ENCODE measurements around the gene SLC4A8.

SLC4A8 gene

DNA sequence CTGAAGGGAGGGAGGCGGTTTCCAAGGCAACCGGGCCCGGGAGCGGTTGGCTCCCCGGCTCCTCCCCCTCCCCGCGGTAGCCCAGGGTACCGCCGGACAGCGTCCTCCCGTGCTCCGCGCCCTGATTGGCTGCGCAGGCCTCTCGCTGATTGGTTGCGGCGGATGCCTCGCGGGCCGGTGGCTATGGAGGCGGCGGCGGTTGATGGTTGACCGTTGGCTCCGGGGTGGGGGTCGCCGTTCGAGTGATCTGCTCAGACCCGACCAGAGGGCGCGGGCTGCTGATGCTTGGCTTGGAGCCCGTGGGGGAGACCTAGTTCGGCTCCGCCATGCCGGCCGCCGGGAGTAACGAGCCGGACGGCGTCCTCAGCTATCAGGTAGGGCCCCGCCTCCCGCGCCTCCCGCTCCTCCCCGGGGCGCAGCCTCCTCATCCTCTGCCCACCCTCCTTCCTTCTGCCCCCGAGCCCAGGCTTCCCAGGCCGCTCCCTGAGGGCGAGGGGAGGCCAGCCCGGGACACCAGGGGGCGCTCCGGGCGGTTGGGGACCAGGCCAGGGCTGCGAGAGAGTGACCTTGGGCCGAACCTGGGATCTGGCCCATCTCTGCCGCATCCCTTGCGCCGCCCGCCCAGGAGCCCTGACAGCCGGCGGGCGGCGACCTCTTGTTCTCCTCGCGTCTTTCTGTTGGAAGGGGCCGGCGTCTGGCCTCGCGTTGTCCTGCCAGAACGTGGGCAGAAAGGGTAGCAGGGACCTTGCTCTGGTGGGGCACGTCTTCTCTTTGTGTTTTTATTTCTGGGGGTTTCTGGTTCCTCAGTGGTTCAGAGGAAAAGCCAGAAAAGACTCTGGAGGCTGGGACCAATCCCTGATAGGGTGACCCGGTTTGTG is at the start of gene SLC4A8:
Gene SLC4A8 (plus strand): TSS at position 170 of the 878 bp plus-strand sequence. CDS start 157 bp downstream, at position 327.
- DNase-seq (ENCODE audit: low spot score) = peak; percentile 99

DNA sequence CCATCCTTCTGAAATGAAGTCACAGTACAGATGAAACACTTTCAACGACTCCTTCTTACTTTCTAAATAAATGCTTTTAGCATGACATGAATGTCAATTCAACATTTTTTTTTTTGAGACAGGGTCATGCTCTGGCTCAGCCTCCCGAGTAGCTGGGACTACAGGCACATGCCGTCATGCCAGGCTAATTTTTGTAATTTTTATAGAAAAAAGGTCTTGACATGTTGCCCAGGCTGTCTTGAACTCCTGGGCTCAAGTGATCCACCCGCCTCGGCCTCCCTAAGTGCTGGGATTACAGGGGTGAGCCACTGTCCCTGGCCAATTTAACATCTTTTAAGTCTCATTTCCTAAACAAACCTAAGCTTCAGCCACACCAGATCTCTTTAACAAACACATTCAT is 49.8 kb upstream of the SLC4A8 start:
- DNase-seq (ENCODE audit: low spot score) = no peak

DNA sequence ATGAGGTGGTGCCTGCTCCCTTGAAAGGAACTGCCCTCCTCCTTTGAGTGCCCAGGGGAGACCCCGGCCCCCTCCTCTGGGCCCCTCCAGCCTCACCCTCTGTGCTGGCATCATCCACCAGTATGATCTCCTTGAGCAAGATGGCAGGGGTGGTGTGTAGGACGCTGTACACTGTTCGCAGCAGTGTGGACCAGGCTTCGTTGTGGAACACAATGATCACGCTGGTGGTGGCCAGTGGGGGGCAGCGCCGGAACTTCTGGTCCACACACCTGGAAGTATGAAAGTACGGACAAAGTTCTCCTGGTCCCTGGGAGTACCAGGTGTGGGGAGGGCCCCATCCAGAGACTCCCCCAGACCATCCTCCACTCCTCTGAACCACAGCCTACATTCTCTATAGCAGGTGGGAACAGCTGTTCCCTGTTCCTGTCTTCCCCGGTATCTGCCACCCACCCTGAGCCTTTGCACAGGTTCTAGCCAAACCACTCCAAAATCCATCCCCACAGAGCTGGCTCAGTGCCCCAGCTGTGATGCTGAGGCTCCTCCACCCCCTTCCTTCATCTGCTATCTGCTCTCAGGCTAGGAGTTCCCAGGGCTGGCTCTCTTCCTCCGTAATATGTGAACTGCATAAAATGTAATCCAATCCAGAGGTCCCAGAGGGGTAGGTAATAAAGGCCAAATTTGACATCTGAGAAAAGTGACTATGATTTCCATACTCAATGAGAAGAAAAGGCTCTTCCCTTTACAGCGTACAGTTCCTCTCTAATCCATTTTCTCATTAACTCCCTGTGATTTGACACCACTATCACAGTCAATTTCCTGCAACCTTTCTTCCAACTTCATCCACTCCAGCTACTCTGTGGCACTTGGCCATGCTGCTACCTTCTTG is 47.3 kb upstream of the SLC4A8 start:
- DNase-seq (ENCODE audit: low spot score) = no peak

DNA sequence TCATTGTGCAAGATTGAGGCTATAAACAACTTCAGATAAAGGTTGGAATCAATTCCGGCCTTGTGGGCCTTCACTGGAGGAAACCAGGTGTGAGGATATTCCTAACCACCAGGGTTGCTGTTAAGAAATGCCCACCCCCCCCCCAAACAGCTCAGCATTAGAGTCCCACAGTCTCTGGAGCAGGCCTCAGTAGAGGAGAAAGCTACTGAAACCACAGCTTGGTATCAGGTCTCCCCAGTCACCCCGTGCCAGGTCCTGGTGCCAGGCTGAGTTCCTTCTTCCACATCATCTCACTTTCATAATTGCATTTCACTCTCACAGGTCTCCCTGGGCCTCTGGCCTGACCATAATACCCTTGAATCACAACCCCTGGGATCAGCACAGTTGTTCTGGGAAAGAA is 45.9 kb upstream of the SLC4A8 start:
- DNase-seq (ENCODE audit: low spot score) = no peak

DNA sequence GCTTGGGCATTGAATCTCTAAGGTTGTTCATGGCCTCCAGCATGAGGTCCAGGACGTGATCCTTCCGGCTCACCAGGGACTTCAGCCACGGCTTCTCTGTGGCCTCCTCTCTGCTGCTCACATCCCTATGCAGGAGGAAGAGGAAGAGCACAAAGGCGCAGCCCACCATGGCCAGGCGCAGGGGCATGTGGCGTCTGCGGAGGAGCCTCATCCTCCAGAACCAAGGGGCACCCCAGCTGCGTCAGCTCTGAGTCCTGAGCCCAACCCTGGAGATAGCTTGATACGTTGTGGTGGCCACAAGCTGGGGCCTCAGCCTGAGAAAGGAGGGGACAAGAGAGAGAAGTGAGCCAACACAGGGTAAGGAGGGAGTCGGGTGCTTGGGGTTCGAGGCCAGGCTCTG is 45.1 kb upstream of the SLC4A8 start:
- no peak for DNase-seq (ENCODE audit: low spot score)

DNA sequence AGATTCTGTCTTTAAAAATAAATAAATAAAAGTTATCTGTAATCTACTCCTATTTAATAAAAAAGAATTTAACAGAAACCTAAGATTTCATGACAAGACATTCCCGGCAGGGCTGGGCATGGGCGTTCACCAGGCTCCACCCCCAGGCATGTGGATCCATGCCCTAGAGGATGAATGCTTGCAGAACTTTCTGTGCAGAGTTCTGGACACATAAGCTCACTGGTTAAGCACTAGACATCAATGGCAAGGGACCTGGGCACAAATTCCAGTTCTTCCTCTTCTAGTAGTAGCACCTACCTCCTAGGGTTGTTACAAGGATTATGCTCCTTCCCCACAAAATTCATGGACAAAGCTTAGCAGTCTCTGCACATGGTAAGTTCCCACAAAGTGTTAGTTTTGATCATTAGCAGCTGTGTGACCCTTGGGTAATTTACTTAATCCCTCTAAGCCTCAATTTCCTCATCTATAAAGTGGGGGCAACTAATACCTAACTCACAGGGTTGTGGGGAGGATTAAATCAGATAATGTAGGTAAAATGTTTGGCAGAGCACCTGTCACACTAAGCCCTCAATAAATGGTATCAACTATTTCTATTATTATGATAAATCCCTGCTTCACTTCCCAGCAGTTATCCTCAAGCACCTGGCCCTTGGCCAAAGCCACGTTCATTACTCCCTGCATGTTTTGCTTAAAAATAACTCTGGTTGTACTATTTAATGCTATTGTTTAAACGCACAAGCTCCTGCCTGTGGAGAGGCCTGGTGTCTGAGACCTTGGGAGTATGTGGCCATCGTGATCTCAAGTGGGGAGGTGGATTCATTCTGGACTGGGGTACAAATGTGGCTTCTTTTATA is 43.2 kb upstream of the SLC4A8 start:
- DNase-seq (ENCODE audit: low spot score) = peak; percentile 77

DNA sequence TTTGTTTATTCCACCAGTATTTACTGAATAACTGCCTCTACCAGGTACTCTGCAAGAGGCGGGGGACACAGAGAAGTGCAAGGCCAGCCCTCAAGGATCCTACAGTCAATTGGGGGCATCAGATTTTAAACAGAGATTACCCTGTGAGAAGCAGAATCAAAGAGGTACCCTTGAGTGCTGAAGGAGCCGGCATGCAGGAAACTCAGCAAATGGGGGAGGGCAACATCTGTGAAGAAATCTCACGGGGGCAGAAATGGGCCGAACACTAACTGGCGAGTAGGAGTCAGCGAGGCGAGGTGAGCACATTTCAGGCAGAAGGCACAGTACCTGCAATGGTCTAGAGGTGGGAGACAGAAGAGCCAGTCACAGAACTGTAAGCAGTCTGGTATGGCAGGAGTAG is 42.5 kb upstream of the SLC4A8 start:
- no peak for DNase-seq (ENCODE audit: low spot score)

DNA sequence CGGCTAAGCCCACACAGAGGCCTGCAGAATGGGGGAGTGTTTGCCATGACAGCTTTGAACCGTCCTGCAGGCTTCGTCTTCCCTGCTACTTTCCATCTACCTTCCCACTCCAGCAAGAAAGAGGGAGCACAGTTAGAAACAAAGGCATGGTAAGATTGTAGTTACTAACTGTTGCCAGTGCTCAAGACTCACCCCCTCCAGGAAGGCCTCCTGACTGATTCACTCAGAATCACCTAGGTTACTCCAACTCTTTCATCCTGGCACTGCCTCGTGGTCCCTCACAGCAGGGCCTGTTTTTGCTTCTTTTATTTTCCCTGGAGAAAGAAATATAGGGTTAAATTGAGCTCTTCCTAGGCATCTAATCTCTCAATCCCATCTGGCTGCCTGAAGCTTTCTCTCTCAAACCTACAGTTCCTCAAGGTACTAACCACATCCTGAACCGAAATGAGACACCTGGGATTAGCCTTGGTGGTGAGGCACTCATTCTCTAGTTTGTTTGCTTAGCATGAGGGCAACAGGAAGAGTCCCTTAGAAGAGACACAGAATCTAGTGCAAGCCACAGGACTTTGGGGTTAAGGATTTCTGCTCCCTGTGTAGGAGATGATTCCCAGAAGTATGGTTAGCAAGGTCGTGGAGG is 41.2 kb upstream of the SLC4A8 start:
- DNase-seq (ENCODE audit: low spot score) = no peak

DNA sequence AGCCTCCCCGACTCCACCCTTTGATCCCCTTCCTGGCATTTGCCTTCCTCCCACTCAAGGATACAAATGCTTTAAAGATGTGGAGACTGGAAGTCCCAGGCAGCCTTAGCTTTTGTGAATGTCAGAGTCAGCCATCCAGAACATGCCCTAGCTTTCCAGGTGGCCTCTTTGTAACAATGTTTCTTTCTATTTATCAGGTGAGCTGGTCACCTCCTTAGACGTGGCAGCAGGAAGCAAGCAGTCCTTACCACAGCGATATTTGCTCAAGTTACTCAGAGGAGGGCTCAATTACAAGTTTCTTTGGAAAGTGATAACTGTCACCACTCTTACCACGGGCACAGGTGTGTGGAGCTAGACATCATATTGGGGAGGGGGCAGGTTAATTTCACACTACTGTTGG is 38.3 kb upstream of the SLC4A8 start:
- DNase-seq (ENCODE audit: low spot score) = no peak

DNA sequence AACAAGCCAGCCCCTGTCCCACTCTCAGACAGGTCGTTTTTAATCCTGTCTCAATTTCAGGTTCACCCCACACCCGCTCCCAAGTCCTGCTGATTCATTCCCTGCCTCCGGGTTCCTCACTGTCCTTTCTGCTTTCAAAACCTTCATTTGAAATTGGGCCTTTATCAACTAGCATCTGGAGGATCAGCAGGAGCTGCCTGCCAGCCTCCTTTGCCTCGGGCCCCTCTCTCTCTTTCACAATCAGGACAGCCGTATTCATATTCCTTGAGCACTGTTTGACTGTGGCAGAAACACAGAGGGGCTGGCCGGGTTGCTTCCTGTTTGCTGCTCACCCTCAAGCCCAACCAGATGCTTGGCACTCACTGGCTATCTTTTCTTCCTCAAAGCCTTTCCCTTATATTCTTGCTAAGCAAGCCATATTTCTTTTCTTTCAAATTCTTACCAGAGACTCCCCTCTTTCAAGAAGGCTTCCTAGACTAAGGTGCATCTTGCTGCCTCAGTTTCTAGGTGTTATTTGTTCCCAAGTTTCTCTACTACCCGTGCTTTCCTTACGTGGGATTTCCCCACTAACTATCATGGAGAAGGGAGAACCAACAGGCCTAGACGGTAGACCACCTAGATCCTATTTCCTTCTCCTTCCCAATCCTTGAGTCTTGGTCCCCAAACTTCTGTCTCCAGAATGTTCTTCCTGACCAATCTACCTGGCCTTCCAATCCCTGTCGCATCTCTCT is 36.4 kb upstream of the SLC4A8 start:
- DNase-seq (ENCODE audit: low spot score) = peak; percentile 74

DNA sequence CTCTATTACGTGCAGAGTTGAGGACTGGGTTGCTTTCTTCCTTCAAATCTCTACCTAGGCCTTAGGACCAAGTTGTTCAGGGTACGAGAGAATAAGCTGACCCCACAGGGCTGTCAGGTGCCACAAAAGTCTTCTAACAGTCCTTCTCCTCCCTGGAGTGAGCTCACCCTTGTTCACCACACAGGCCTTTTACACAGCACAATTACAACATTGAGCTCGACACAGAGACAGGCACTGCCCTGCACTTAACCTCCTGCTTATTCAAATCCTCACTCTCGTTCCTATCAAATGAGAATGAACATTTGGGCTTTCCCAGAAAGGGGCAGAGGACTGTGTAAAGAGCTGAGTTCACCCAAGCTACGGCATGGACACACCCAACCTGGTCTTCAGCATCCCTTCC is 35.8 kb upstream of the SLC4A8 start:
- no peak for DNase-seq (ENCODE audit: low spot score)

DNA sequence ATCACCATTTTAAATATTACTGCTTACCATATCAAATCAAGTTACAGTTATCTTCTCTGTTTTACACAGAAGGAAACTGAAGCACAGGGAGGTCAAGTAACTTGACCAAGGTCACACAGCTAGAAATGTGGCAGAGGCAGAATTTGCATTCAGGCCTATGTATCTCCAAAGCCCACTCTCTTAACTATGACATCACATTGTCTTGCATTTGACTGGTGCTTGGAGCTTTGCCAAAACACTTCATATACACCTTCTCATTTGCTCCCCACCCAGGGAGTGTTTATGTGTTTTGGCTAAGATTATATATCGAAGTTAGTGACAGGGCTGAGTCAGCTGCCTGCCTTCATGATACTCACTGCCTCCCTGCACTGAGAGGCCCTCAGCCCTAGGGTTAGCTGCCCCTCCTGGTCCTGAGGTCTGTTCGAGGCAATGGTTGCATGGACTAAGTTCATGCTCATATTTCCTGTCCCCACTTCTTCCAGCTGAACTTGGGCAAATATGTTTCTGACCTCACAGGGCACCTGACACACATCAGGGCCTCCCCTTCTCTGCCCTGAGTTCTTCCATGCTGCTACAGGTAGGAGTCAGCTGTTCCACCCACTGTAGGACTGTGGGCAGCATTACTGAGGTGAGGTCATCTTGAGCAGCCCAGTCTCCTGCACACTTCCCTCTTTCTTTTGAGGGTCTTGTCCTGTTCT is 35.2 kb upstream of the SLC4A8 start:
- no peak for DNase-seq (ENCODE audit: low spot score)

DNA sequence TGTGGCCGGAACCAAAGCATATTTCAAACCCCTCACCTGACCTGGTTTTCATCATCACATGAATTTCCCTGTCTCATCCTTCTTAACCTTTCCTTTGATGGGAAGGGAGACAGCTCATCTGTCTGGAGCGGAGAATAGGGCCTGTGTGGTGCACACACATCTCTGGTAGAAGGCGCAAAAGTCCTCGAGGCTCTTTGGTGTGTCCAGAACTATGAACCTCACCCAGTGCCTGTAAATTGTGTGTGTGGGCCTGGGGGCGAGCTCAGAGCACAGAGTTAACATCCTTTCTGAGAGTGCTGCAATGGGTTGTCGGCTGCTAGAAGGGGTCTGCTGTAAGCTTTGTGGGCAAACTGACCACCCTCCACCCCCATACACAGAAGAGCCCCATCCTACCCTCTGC is 34.2 kb upstream of the SLC4A8 start:
- no peak for DNase-seq (ENCODE audit: low spot score)

DNA sequence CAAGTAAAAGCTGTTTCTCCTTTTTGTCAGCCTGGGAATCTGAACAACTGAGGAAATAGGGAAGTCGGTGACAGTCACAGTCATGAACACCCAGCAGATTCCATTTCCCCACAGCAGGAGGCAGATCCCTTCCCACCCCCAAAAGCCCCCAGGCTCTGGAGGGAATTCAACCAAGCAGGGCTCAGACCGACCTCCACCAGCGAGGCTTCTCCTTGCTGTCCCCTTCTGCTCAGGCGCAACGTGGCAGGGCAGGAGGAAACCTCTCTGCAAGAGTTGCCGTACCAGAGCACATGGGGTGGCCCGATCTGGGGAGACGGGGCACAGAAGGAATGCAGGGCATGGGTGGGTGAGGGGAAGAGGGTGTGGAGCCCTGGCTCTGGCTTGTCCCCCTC is 33.7 kb upstream of the SLC4A8 start:
- DNase-seq (ENCODE audit: low spot score) = no peak

DNA sequence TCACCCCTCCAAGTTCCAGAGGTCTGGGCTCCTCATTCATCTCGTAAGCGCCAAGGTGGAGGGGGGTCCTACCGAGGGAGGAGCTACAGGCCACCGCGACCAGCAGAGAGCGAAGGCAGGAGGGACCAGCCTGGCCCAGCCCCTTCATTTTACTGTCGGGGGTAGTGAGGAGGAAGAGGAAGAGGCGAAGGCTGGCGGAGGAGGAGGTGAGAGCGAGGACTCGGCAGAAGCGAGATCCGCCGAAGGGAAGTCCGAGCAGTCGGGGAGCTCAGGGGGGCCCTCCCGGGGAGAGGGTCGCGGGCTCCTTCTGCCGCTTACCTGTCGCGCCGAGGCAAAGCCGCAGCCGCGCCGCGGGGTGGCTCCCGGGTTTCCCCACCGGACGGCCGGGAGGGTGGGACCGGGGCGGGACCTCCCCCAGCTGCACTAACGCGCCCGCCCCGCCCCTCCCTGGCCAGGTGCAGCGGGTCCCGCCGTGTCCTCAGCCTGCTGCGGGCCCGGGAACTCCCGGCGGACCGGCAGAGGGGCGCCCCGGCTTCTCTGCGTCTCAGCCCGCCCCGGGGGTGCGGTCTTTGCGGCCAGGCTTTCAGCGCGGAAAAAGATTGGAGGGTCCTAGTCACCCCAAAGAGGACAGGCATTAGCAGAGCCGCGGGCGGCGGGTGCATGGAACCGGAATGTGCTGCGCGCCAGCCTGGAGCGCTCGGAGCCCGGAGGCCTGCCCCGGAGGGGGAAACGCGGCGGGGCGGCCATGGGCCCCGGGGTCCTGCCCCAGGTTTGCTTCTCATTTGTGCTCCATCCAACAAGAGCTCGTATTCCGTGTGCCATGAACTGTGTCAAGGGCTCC is 33.1 kb upstream of the SLC4A8 start, which contains the start of gene GALNT6:
Gene GALNT6 (minus strand): TSS at position 124 of the 841 bp plus-strand sequence. CDS start 11,625 bp downstream, outside the sequence.
- peak; percentile 54 for DNase-seq (ENCODE audit: low spot score)

DNA sequence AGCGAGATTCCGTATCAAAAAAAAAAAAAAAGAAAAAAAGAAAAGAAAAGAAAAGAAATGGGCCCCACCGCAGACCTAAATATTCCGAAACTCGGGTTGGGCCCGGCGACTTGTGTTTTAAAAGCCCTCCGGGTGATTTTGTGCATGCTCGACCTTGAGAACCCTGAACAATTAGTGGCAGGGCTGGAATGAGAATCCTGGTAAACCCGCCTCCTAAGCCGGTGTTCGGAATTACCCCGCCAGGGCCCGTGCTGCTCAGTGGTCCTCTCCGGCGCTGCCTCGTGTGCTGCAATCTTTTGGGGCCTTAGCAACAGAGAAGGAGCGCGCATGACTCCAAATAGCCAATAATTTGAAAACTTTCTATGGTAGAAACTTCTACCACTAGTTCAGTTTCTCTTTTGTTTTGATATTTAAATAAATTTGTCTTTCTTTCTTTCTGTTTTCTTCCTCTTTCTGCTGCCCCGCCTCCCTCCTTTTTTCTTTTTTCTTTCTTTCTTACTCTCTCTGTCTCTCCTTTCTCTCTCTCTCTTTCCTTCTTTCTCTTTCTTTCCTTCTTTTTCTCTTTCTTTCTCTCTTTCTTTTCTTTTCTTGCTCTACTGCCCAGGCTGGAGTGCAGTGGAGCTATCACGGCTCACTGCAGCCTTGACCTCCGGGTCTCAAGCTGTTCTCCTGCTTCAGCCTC is 31.9 kb upstream of the SLC4A8 start:
- DNase-seq (ENCODE audit: low spot score) = peak; percentile 54

DNA sequence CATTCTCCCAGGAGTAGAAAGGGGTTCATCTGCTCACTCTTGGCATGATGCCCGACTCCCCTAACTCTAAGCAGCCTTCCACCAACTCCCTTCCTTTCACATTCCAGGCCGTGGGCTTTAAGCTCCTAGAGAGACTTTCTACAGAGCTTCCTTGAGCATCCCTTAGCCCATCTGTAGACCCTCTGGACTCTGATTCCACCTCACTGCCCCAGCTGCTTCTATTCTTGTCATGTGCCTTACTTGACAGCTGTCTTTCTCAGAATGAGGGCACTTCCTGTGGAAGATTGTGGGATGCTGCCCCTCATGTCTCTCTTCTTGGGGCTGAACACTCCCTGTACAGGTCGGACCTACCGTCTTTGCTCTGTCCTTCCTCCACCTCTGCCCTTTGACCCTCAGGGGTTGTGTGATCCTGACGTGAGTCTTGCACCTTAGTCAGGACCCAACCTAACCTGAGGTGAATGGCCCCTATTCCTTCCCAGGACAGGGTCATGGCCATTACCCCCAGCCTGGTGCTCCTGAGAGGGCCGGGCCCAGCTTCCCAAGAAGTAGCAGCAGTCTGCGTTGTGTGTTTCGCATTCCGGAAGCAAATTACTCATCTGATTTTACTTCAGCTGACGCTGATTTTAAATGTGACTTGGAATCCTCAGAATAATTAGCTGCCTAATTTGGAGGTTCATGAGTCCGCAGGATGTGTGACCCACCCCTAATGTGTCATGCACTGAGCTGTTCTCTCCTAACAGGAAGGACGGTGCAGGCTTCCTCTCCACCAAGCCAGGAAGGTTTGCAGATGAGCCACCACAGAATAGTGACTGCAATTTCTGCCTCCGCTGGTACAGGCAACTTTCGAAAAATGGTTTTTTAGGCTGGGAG is 30.7 kb upstream of the SLC4A8 start:
- DNase-seq (ENCODE audit: low spot score) = peak; percentile 90

Measured in AG20443 (cell line).